ENCODE data around the gene ELMO1. TPM values are rescaled to one million over a fixed set of nuclear protein-coding genes. Genes with fewer than 3 reads are reported as not detected.

ELMO1 gene
- polyA plus RNA-seq, 2 of the 4 experiments (the other 2 are of a cell fraction), result 2.3 to 6.1 TPM

DNA sequence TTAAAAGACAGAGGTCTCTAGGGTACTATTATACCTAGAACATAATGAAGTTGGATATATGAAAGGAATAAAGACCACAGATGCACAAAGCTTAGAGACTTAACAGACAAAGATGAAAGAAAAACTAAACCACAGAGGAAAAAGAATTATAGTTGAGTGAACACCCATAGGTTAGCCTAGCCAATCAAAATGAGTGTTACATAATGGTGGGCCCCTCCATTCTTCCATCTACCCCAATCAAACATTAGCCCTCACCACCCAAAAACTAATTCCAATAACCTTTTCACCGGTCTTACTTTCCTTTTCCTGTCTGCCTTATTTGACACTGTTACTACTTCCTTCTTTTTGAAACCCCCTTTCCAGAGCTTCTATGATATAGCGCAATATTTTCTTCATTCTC, 130.1 kb downstream of the ELMO1 start:
- no peak for TF ChIP-seq PHF8 (IDR thresholded peaks at IDR 0.05; ENCODE audit: borderline replicate concordance, low read depth)
- TF ChIP-seq HDAC2 (IDR thresholded peaks at IDR 0.05), result no peak
- TF ChIP-seq, protein P1, sequence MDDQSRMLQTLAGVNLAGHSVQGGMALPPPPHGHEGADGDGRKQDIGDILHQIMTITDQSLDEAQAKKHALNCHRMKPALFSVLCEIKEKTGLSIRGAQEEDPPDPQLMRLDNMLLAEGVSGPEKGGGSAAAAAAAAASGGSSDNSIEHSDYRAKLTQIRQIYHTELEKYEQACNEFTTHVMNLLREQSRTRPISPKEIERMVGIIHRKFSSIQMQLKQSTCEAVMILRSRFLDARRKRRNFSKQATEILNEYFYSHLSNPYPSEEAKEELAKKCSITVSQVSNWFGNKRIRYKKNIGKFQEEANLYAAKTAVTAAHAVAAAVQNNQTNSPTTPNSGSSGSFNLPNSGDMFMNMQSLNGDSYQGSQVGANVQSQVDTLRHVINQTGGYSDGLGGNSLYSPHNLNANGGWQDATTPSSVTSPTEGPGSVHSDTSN (IDR thresholded peaks at IDR 0.05), result no peak
- no peak for TF ChIP-seq HOXA7 (CRISPR knock-in tag; IDR thresholded peaks at IDR 0.05)
- no peak for TF ChIP-seq SREBF2 (IDR thresholded peaks at IDR 0.05)
- no peak for TF ChIP-seq POLR2AphosphoS2 (conservative IDR thresholded peaks at IDR 0.05; ENCODE audit: low read length)
- no peak for TF ChIP-seq ESRRA (IDR thresholded peaks at IDR 0.05; ENCODE audit: borderline replicate concordance, low read length)
- no peak for TF ChIP-seq HOXB5 (CRISPR knock-in tag; IDR thresholded peaks at IDR 0.05)
- no peak for TF ChIP-seq CTCF (IDR thresholded peaks at IDR 0.05)
- TF ChIP-seq NFE2L2 (conservative IDR thresholded peaks at IDR 0.05; ENCODE audit: low read length), result no peak
- ChIA-PET CTCF (interaction anchor here (1.5 kb wide), 1 partner anchor 82 kb away, joined by 3 read pairs; no protein-coding TSS in a partner anchor), POLR2A (no interaction called here)
- ATAC-seq, result no peak
- 96% methylated on average over 2 of the region's 2 CpGs for WGBS (ENCODE audit: missing lambda C conversion rate)
- Histone ChIP-seq H3K9me3 (no peaks in the 10 kb centered on the region), H3K27ac (no peak overlapping the region), H3K4me2 (no peak overlapping the region), H3K4me1 (peaks cover 21% of the 10 kb centered on the region), H3K4me3 (no peak overlapping the region)
- DNase-seq (ENCODE audit: low read depth in 1 of 2, low spot score in 1 of 2), result no peak
- no peak for FAIRE-seq

DNA sequence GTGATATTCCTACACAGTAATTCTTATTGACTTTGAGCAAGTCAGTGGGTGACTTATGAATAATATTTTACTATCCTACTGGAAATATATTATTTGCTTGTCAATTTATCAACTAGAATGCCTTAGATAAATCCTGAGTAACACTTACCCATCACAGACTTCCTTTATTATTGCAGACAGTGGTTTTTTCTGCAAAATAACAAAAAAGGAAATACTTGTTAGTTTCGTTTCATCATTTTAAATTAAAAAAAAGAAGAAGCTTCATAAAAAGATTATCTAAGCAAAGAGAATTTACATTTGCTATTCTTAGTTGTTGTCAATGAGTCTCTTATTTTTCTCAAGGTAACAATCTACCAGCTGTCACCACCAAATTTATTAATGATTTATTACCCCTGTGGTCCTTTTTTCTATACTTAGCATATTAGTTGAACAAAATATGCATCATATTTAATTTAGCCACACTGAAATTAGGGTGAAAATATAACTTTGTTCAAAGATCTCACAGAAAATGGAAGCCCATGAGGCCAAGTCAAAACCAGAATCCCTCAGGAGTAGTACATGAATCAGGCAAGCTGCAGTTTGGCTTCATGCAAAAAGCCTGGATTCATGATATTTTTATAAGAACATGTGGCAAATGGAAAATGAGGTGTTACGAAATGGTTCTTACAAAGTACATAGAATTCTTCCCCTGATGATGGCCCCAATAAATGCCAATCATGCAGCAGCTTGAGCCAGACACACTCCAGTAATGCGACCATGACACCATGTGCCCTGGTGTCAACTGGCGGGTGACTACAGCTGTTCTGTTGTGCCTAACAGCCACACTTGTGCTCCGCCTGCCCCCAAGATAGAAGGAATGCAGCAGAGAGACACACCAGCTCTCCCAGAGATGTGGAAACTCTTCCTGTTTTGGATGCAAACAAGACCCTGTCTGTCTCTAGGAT, 132.6 kb downstream of the ELMO1 start:
- H3K4me3 ChIP-seq, result no peak overlapping the region
- WGBS (ENCODE audit: missing lambda C conversion rate), result 69% methylated on average over 5 of the region's 5 CpGs
- H3K4me2 ChIP-seq, result no peak overlapping the region
- ChIA-PET CTCF (no interaction called here), POLR2A (no interaction called here)
- no peak overlapping the region for H3K27ac ChIP-seq
- no peak for ATAC-seq
- no peak for TF ChIP-seq KDM5A (IDR thresholded peaks at IDR 0.05)
- no peak for TF ChIP-seq FOXS1 (CRISPR knock-in tag; IDR thresholded peaks at IDR 0.05)
- no peak for TF ChIP-seq HOXB5 (CRISPR knock-in tag; IDR thresholded peaks at IDR 0.05)
- no peak for TF ChIP-seq HDAC2 (IDR thresholded peaks at IDR 0.05)
- TF ChIP-seq RNF2 (IDR thresholded peaks at IDR 0.05; ENCODE audit: borderline replicate concordance, low read depth), result no peak
- no peak for TF ChIP-seq JUN (IDR thresholded peaks at IDR 0.05)
- TF ChIP-seq, protein P2, sequence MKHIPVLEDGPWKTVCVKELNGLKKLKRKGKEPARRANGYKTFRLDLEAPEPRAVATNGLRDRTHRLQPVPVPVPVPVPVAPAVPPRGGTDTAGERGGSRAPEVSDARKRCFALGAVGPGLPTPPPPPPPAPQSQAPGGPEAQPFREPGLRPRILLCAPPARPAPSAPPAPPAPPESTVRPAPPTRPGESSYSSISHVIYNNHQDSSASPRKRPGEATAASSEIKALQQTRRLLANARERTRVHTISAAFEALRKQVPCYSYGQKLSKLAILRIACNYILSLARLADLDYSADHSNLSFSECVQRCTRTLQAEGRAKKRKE (CRISPR knock-in tag; IDR thresholded peaks at IDR 0.05; ENCODE audit: low read depth), result no peak
- TF ChIP-seq CBX2 (IDR thresholded peaks at IDR 0.05; ENCODE audit: borderline replicate concordance, low read depth), result no peak
- TF ChIP-seq NFE2L2 (conservative IDR thresholded peaks at IDR 0.05; ENCODE audit: low read length), result no peak
- TF ChIP-seq NR3C1 (IDR thresholded peaks at IDR 0.05), result no peak
- no peak for TF ChIP-seq KDM1A (IDR thresholded peaks at IDR 0.05; ENCODE audit: low read depth)
- TF ChIP-seq TP53 (CRISPR knock-in tag; IDR thresholded peaks at IDR 0.05), result no peak
- no peak for TF ChIP-seq HMGXB4 (CRISPR knock-in tag; IDR thresholded peaks at IDR 0.05; ENCODE audit: borderline replicate concordance)
- TF ChIP-seq, protein P3, sequence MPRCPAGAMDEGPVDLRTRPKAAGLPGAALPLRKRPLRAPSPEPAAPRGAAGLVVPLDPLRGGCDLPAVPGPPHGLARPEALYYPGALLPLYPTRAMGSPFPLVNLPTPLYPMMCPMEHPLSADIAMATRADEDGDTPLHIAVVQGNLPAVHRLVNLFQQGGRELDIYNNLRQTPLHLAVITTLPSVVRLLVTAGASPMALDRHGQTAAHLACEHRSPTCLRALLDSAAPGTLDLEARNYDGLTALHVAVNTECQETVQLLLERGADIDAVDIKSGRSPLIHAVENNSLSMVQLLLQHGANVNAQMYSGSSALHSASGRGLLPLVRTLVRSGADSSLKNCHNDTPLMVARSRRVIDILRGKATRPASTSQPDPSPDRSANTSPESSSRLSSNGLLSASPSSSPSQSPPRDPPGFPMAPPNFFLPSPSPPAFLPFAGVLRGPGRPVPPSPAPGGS (IDR thresholded peaks at IDR 0.05), result no peak
- TF ChIP-seq MAZ (IDR thresholded peaks at IDR 0.05; ENCODE audit: borderline replicate concordance, low read depth, low read length), result no peak
- TF ChIP-seq RFX5 (IDR thresholded peaks at IDR 0.05), result no peak
- TF ChIP-seq RARB (CRISPR knock-in tag; IDR thresholded peaks at IDR 0.05), result no peak
- H3K4me1 ChIP-seq, result peaks cover 25% of the 10 kb centered on the region
- FAIRE-seq, result no peak
- no peak for DNase-seq (ENCODE audit: low read depth in 1 of 2, low spot score in 1 of 2)
- H3K9me3 ChIP-seq, result no peaks in the 10 kb centered on the region

All from A549 (cell line).